ENCODE data around the gene POC1A. TPM values are rescaled to one million over a fixed set of nuclear protein-coding genes. Genes with fewer than 3 reads are reported as not detected.

Gene POC1A
- total RNA-seq, 1 donor = 1.8 TPM

DNA sequence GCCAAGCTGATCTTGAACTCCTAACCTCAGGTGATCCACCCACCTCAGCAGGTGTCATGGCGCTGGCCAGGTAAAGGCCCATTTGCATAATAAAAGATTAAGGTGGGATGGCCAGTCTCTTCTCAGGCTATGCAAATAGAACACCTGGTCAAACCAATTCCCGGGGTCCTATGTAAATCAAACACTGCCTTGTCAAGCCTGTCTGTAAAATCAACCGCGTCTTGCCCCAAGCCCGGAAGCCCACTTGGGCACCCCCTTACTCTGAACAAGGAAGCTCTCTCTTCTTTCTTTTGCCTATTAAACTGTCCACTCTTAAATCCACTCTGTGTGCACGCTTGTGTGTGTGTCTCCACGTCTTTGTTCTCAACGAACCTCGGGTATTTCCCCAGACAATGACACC, 13.0 kb upstream of the POC1A start:
- Histone ChIP-seq H3K4me1 (ENCODE audit: insufficient read depth, low read length) (peaks cover 7% of the 10 kb centered on the region), H3K36me3 (ENCODE audit: insufficient read depth, low read length) (no peaks in the 10 kb centered on the region), H3K79me2 (ENCODE audit: insufficient read depth, low read length) (no peaks in the 10 kb centered on the region), H2AFZ (ENCODE audit: low read length) (no peak overlapping the region), H3K27me3 (ENCODE audit: insufficient read depth, low read length) (no peaks in the 10 kb centered on the region), H3K27ac (ENCODE audit: low read depth, low read length) (no peak overlapping the region), H3K9me3 (ENCODE audit: low read depth, low read length) (no peaks in the 10 kb centered on the region), H3K4me3 (ENCODE audit: insufficient read depth, low read length) (no peak overlapping the region), H4K20me1 (ENCODE audit: insufficient read depth, low read length) (no peaks in the 10 kb centered on the region), H3K4me2 (ENCODE audit: insufficient read depth, low read length) (no peak overlapping the region)
- TF ChIP-seq, protein P1, sequence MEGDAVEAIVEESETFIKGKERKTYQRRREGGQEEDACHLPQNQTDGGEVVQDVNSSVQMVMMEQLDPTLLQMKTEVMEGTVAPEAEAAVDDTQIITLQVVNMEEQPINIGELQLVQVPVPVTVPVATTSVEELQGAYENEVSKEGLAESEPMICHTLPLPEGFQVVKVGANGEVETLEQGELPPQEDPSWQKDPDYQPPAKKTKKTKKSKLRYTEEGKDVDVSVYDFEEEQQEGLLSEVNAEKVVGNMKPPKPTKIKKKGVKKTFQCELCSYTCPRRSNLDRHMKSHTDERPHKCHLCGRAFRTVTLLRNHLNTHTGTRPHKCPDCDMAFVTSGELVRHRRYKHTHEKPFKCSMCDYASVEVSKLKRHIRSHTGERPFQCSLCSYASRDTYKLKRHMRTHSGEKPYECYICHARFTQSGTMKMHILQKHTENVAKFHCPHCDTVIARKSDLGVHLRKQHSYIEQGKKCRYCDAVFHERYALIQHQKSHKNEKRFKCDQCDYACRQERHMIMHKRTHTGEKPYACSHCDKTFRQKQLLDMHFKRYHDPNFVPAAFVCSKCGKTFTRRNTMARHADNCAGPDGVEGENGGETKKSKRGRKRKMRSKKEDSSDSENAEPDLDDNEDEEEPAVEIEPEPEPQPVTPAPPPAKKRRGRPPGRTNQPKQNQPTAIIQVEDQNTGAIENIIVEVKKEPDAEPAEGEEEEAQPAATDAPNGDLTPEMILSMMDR (IDR thresholded peaks at IDR 0.05; ENCODE audit: extremely low read depth, low read depth, low read length) = no peak
- DNase-seq (ENCODE audit: insufficient read length, low spot score, missing footprints) = no peak

DNA sequence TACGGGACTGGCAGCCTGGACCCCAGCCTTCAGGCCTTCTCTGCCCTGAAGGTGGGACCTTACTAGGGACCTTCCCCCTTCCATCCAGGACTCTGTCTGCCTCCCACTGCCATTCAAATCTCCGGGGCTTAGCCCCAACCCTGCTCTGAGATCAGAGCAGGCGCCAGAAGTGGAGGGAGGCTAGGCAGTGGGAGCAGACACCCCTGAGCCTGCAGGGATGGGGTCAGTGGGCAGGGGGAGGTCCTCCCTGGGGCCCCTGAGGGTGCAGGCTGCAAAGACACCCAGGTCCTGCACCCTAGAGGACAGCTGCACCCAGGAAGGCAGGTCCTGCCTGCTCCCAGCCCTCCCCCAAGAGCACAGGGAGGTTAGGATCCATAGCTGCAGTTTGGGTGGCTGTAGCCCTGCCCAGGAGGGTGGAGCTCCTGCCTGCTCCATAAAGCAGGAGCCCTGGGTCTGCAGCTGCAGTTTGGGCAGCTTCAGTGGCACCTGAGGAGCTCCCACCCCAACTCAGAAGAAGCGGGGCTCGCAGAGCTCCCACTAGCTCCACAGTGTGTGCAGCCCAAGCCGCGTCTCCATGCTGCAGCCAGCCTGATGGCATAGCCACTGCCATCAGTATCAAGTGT, 8.1 kb upstream of the POC1A start:
- Histone ChIP-seq H3K4me2 (ENCODE audit: insufficient read depth, low read length) (no peak overlapping the region), H3K79me2 (ENCODE audit: insufficient read depth, low read length) (no peaks in the 10 kb centered on the region), H4K20me1 (ENCODE audit: insufficient read depth, low read length) (no peaks in the 10 kb centered on the region), H3K4me3 (ENCODE audit: insufficient read depth, low read length) (no peak overlapping the region), H3K27ac (ENCODE audit: low read depth, low read length) (no peak overlapping the region), H2AFZ (ENCODE audit: low read length) (no peak overlapping the region), H3K4me1 (ENCODE audit: insufficient read depth, low read length) (no peaks in the 10 kb centered on the region), H3K36me3 (ENCODE audit: insufficient read depth, low read length) (no peaks in the 10 kb centered on the region), H3K27me3 (ENCODE audit: insufficient read depth, low read length) (no peaks in the 10 kb centered on the region), H3K9me3 (ENCODE audit: low read depth, low read length) (no peaks in the 10 kb centered on the region)
- DNase-seq (ENCODE audit: insufficient read length, low spot score, missing footprints) = no peak
- TF ChIP-seq, protein P1 (IDR thresholded peaks at IDR 0.05; ENCODE audit: extremely low read depth, low read depth, low read length) = no peak

DNA sequence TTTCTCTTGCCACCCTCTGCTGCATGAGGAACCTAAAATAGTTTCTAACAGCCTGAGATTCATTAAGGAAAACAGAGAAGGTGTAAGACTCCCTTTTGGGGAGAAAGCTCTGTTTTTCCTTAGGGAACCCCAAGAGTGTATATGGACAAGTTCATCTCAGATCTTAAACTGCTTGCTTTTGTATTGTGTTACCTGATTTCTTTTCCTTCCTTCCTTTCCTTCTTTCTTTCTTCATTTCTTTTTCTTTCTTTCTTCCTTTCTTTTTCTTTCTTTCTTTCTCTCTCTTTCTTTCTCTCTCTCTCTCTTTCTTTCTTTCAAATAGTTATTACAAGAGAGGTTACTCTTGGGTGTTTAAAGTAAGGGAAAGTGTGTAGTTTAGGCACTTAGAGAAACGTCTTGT, 5.3 kb upstream of the POC1A start:
- no peaks in the 10 kb centered on the region for H3K79me2 ChIP-seq (ENCODE audit: insufficient read depth, low read length)
- TF ChIP-seq, protein P1 (IDR thresholded peaks at IDR 0.05; ENCODE audit: extremely low read depth, low read depth, low read length) = no peak
- no peaks in the 10 kb centered on the region for H4K20me1 ChIP-seq (ENCODE audit: insufficient read depth, low read length)
- no peak overlapping the region for H3K4me2 ChIP-seq (ENCODE audit: insufficient read depth, low read length)
- no peak overlapping the region for H3K4me3 ChIP-seq (ENCODE audit: insufficient read depth, low read length)
- H3K27ac ChIP-seq (ENCODE audit: low read depth, low read length) = no peak overlapping the region
- H3K36me3 ChIP-seq (ENCODE audit: insufficient read depth, low read length) = no peaks in the 10 kb centered on the region
- DNase-seq (ENCODE audit: insufficient read length, low spot score, missing footprints) = no peak
- H3K27me3 ChIP-seq (ENCODE audit: insufficient read depth, low read length) = no peaks in the 10 kb centered on the region
- no peaks in the 10 kb centered on the region for H3K9me3 ChIP-seq (ENCODE audit: low read depth, low read length)
- peaks cover 5% of the 10 kb centered on the region for H3K4me1 ChIP-seq (ENCODE audit: insufficient read depth, low read length)
- no peak overlapping the region for H2AFZ ChIP-seq (ENCODE audit: low read length)

DNA sequence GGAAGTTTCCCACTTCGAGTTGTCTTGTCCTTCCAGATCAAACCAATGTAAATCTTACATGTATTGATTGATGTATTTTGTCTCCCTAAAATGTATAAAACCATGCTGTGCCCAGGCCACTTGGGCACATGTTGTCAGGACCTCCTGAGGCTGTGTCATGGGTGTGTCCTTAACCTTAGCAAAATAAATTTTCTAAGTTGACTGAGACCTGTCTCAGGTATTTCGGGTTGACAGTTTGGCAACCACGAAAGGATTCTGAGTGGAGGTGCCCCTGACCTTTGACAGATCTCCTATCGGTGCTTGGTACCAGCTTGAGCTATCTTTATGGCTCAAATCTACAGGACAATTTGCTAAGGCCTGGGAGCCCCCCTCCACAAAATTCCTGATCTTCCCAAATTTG, 1.7 kb upstream of the POC1A start:
- no peaks in the 10 kb centered on the region for H4K20me1 ChIP-seq (ENCODE audit: insufficient read depth, low read length)
- no peak overlapping the region for H3K4me2 ChIP-seq (ENCODE audit: insufficient read depth, low read length)
- peaks cover 25% of the 10 kb centered on the region for H3K79me2 ChIP-seq (ENCODE audit: insufficient read depth, low read length)
- H3K27ac ChIP-seq (ENCODE audit: low read depth, low read length) = no peak overlapping the region
- H3K4me1 ChIP-seq (ENCODE audit: insufficient read depth, low read length) = peaks cover 15% of the 10 kb centered on the region
- no peaks in the 10 kb centered on the region for H3K9me3 ChIP-seq (ENCODE audit: low read depth, low read length)
- no peaks in the 10 kb centered on the region for H3K27me3 ChIP-seq (ENCODE audit: insufficient read depth, low read length)
- no peak overlapping the region for H3K4me3 ChIP-seq (ENCODE audit: insufficient read depth, low read length)
- peak overlapping the region; percentile 81 for H2AFZ ChIP-seq (ENCODE audit: low read length)
- no peak for DNase-seq (ENCODE audit: insufficient read length, low spot score, missing footprints)
- TF ChIP-seq, protein P1 (IDR thresholded peaks at IDR 0.05; ENCODE audit: extremely low read depth, low read depth, low read length) = no peak
- no peaks in the 10 kb centered on the region for H3K36me3 ChIP-seq (ENCODE audit: insufficient read depth, low read length)
